ENCODE measurements around the gene CACFD1.
A peak's percentile ranks its signal among the peaks of the same experiment; 100 is the strongest.

Gene CACFD1

DNA sequence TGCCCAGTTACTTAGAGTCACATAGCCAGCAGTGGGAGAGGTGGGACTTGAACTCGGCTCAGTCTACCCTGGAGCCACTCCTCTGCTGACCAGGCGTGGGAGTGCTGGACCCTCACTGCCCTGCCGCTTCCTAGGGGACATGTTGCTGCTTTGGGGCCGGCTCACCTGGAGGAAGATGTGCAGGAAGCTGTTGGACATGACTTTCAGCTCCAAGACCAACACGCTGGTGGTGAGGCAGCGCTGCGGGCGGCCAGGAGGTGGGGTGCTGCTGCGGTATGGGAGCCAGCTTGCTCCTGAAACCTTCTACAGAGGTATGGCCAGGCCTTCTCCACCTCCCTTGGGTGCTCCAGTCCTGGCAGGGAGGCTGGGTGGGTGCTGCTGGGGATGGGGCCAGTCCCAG is 3.4 kb upstream of the CACFD1 start:
- H2BK5ac ChIP-seq (ENCODE audit: low read depth, low read length, poor library complexity), result no peak overlapping the region
- H4K91ac ChIP-seq (ENCODE audit: low read depth, low read length), result no peak overlapping the region
- no peak overlapping the region for H2BK120ac ChIP-seq (ENCODE audit: insufficient read depth, low read length, poor library complexity)
- H3K36me3 ChIP-seq (ENCODE audit: control insufficient read depth in 1 of 2, insufficient read depth in 2 of 2, low read length in 2 of 2), result no peaks in the 10 kb centered on the region
- no peak overlapping the region for H4K12ac ChIP-seq (ENCODE audit: low read depth, low read length)
- H3K4ac ChIP-seq (ENCODE audit: low read depth, low read length), result no peak overlapping the region
- H2AK5ac ChIP-seq (ENCODE audit: low read length), result no peak overlapping the region
- no peak overlapping the region for H3K4me2 ChIP-seq (ENCODE audit: low read length)
- peaks cover 2% of the 10 kb centered on the region for H3K79me2 ChIP-seq (ENCODE audit: control insufficient read depth, insufficient read depth, low read length, poor library complexity)
- DNase-seq, result no peak
- no peaks in the 10 kb centered on the region for H3K9me3 ChIP-seq (ENCODE audit: insufficient read depth, low read depth, low read length)
- H3K18ac ChIP-seq (ENCODE audit: low read length), result no peak overlapping the region
- H2AFZ ChIP-seq (ENCODE audit: insufficient read depth, low read length, poor library complexity), result no peak overlapping the region
- H3K4me3 ChIP-seq (ENCODE audit: low read depth, low read length), result no peak overlapping the region
- H3K27ac ChIP-seq (ENCODE audit: low read depth, low read length), result no peak overlapping the region
- H3K9ac ChIP-seq (ENCODE audit: low read length), result no peak overlapping the region
- H3K27me3 ChIP-seq (ENCODE audit: insufficient read depth, low read length), result no peaks in the 10 kb centered on the region
- no peak overlapping the region for H3K23ac ChIP-seq (ENCODE audit: low read length)
- H3K14ac ChIP-seq (ENCODE audit: low read length), result no peak overlapping the region
- peaks cover 0 to 10% of the 10 kb centered on the region in 2 experiments for H3K4me1 ChIP-seq (ENCODE audit: control insufficient read depth in 1 of 2, insufficient read depth in 2 of 2, low read length in 2 of 2)
- no peak overlapping the region for H2BK12ac ChIP-seq (ENCODE audit: low read length)
- no peak overlapping the region for H4K8ac ChIP-seq (ENCODE audit: low read depth, low read length)
- H3K79me1 ChIP-seq (ENCODE audit: low read length), result peaks cover 5% of the 10 kb centered on the region
- no CpG with 5 or more reads among the region's 9 CpGs for WGBS (ENCODE audit: extremely low coverage, insufficient coverage, insufficient read length)

DNA sequence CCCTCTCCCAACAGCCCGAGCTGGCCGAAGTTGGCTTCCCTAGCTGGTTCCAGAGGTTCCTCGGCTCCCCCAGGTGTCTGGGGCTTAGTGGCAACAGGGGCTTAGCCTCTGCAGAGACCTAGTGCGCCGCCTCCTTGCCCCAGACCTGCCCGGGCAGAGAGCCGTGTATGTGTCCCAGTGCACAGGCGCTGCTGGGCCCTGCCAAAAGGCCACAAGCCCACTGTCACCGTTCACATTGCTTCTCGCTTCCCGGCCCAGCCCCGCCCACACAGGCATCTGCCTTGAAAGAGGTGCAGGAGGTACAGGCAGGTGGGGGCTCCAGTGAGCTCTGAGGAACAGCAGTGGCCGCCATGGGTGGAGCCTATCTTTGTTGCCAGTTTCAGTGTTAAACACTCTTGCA is 2.5 kb upstream of the CACFD1 start:
- H3K27me3 ChIP-seq (ENCODE audit: insufficient read depth, low read length), result no peaks in the 10 kb centered on the region
- no peak for DNase-seq
- no peak overlapping the region for H3K4ac ChIP-seq (ENCODE audit: low read depth, low read length)
- no peak overlapping the region for H4K12ac ChIP-seq (ENCODE audit: low read depth, low read length)
- H2AFZ ChIP-seq (ENCODE audit: insufficient read depth, low read length, poor library complexity), result no peak overlapping the region
- H3K4me2 ChIP-seq (ENCODE audit: low read length), result no peak overlapping the region
- H3K27ac ChIP-seq (ENCODE audit: low read depth, low read length), result no peak overlapping the region
- no peak overlapping the region for H2BK5ac ChIP-seq (ENCODE audit: low read depth, low read length, poor library complexity)
- peaks cover 5 to 10% of the 10 kb centered on the region in 2 experiments for H3K4me1 ChIP-seq (ENCODE audit: control insufficient read depth in 1 of 2, insufficient read depth in 2 of 2, low read length in 2 of 2)
- no peak overlapping the region for H2BK12ac ChIP-seq (ENCODE audit: low read length)
- no peak overlapping the region for H2AK5ac ChIP-seq (ENCODE audit: low read length)
- H3K9me3 ChIP-seq (ENCODE audit: insufficient read depth, low read depth, low read length), result no peaks in the 10 kb centered on the region
- no peak overlapping the region for H3K4me3 ChIP-seq (ENCODE audit: low read depth, low read length)
- H3K23ac ChIP-seq (ENCODE audit: low read length), result no peak overlapping the region
- no peak overlapping the region for H3K14ac ChIP-seq (ENCODE audit: low read length)
- H3K9ac ChIP-seq (ENCODE audit: low read length), result no peak overlapping the region
- WGBS (ENCODE audit: extremely low coverage, insufficient coverage, insufficient read length), result no CpG with 5 or more reads among the region's 13 CpGs
- no peaks in the 10 kb centered on the region for H3K36me3 ChIP-seq (ENCODE audit: control insufficient read depth in 1 of 2, insufficient read depth in 2 of 2, low read length in 2 of 2)
- peaks cover 2% of the 10 kb centered on the region for H3K79me2 ChIP-seq (ENCODE audit: control insufficient read depth, insufficient read depth, low read length, poor library complexity)
- no peak overlapping the region for H4K8ac ChIP-seq (ENCODE audit: low read depth, low read length)
- no peak overlapping the region for H4K91ac ChIP-seq (ENCODE audit: low read depth, low read length)
- no peak overlapping the region for H2BK120ac ChIP-seq (ENCODE audit: insufficient read depth, low read length, poor library complexity)
- no peak overlapping the region for H3K18ac ChIP-seq (ENCODE audit: low read length)
- peaks cover 5% of the 10 kb centered on the region for H3K79me1 ChIP-seq (ENCODE audit: low read length)

DNA sequence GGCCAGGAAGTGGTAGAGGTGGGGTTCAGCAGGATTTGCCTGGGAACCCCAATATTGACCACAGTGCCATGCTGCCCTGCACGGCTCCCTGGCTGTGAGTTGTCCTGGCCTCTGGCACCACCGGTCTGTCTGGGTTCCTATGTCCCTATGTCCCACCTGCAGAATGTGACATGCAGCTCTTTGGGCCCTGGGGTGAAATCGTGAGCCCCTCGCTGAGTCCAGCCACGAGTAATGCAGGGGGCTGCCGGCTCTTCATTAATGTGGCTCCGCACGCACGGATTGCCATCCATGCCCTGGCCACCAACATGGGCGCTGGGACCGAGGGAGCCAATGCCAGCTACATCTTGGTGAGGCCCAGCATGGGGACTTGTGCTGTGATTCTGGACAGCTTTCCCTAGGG is 2.0 kb upstream of the CACFD1 start:
- no peak overlapping the region for H3K27ac ChIP-seq (ENCODE audit: low read depth, low read length)
- H3K18ac ChIP-seq (ENCODE audit: low read length), result no peak overlapping the region
- H2BK5ac ChIP-seq (ENCODE audit: low read depth, low read length, poor library complexity), result no peak overlapping the region
- no peak overlapping the region for H3K4me3 ChIP-seq (ENCODE audit: low read depth, low read length)
- H3K79me2 ChIP-seq (ENCODE audit: control insufficient read depth, insufficient read depth, low read length, poor library complexity), result peaks cover 2% of the 10 kb centered on the region
- WGBS (ENCODE audit: extremely low coverage, insufficient coverage, insufficient read length), result no CpG with 5 or more reads among the region's 11 CpGs
- no peak overlapping the region for H2AFZ ChIP-seq (ENCODE audit: insufficient read depth, low read length, poor library complexity)
- peaks cover 5% of the 10 kb centered on the region for H3K79me1 ChIP-seq (ENCODE audit: low read length)
- H4K91ac ChIP-seq (ENCODE audit: low read depth, low read length), result no peak overlapping the region
- H3K4me2 ChIP-seq (ENCODE audit: low read length), result no peak overlapping the region
- no peak overlapping the region for H2BK120ac ChIP-seq (ENCODE audit: insufficient read depth, low read length, poor library complexity)
- no peak overlapping the region for H3K4ac ChIP-seq (ENCODE audit: low read depth, low read length)
- H3K14ac ChIP-seq (ENCODE audit: low read length), result no peak overlapping the region
- no peak overlapping the region for H3K9ac ChIP-seq (ENCODE audit: low read length)
- H3K4me1 ChIP-seq (ENCODE audit: control insufficient read depth in 1 of 2, insufficient read depth in 2 of 2, low read length in 2 of 2), result peaks cover 5 to 10% of the 10 kb centered on the region in 2 experiments
- no peak overlapping the region for H3K23ac ChIP-seq (ENCODE audit: low read length)
- no peak overlapping the region for H2BK12ac ChIP-seq (ENCODE audit: low read length)
- H3K9me3 ChIP-seq (ENCODE audit: insufficient read depth, low read depth, low read length), result no peaks in the 10 kb centered on the region
- DNase-seq, result no peak
- H4K8ac ChIP-seq (ENCODE audit: low read depth, low read length), result no peak overlapping the region
- no peaks in the 10 kb centered on the region for H3K27me3 ChIP-seq (ENCODE audit: insufficient read depth, low read length)
- no peak overlapping the region for H2AK5ac ChIP-seq (ENCODE audit: low read length)
- no peak overlapping the region for H4K12ac ChIP-seq (ENCODE audit: low read depth, low read length)
- H3K36me3 ChIP-seq (ENCODE audit: control insufficient read depth in 1 of 2, insufficient read depth in 2 of 2, low read length in 2 of 2), result no peaks in the 10 kb centered on the region

DNA sequence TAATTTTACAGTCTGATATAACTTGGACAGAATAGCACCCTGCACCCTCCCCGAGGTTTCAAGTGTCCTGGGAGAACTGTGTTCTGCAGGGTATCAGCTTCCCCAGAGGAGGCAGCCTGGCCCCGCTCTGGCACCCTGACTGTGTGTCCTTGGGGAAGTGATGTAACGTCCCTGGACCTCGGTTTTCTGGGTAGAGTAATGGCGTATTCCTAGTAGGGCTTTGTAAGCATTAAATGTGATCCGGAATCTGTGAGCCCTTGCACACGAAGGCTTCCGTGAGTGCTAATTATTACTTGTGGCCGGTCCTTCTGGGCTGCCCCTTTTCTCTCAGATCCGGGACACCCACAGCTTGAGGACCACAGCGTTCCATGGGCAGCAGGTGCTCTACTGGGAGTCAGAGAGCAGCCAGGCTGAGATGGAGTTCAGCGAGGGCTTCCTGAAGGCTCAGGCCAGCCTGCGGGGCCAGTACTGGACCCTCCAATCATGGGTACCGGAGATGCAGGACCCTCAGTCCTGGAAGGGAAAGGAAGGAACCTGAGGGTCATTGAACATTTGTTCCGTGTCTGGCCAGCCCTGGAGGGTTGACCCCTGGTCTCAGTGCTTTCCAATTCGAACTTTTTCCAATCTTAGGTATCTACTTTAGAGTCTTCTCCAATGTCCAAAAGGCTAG is 1.0 kb upstream of the CACFD1 start:
- WGBS (ENCODE audit: extremely low coverage, insufficient coverage, insufficient read length), result no CpG with 5 or more reads among the region's 16 CpGs
- H3K4ac ChIP-seq (ENCODE audit: low read depth, low read length), result no peak overlapping the region
- DNase-seq, result no peak

More for the DNA sequence above, 1.0 kb upstream of the CACFD1 start:
- no peak overlapping the region for H2AFZ ChIP-seq (ENCODE audit: insufficient read depth, low read length, poor library complexity)
- peaks cover 5% of the 10 kb centered on the region for H3K79me1 ChIP-seq (ENCODE audit: low read length)
- H2AK5ac ChIP-seq (ENCODE audit: low read length), result no peak overlapping the region
- H3K14ac ChIP-seq (ENCODE audit: low read length), result no peak overlapping the region
- H2BK120ac ChIP-seq (ENCODE audit: insufficient read depth, low read length, poor library complexity), result no peak overlapping the region
- no peak overlapping the region for H3K18ac ChIP-seq (ENCODE audit: low read length)
- no peaks in the 10 kb centered on the region for H3K27me3 ChIP-seq (ENCODE audit: insufficient read depth, low read length)
- H4K8ac ChIP-seq (ENCODE audit: low read depth, low read length), result no peak overlapping the region
- no peak overlapping the region for H4K91ac ChIP-seq (ENCODE audit: low read depth, low read length)
- H3K4me3 ChIP-seq (ENCODE audit: low read depth, low read length), result peak overlapping the region; percentile 31
- no peaks in the 10 kb centered on the region for H3K9me3 ChIP-seq (ENCODE audit: insufficient read depth, low read depth, low read length)
- no peak overlapping the region for H3K27ac ChIP-seq (ENCODE audit: low read depth, low read length)
- no peaks in the 10 kb centered on the region for H3K36me3 ChIP-seq (ENCODE audit: control insufficient read depth in 1 of 2, insufficient read depth in 2 of 2, low read length in 2 of 2)
- no peak overlapping the region for H3K23ac ChIP-seq (ENCODE audit: low read length)
- H2BK5ac ChIP-seq (ENCODE audit: low read depth, low read length, poor library complexity), result no peak overlapping the region
- peaks cover 2% of the 10 kb centered on the region for H3K79me2 ChIP-seq (ENCODE audit: control insufficient read depth, insufficient read depth, low read length, poor library complexity)
- no peak overlapping the region for H2BK12ac ChIP-seq (ENCODE audit: low read length)
- H3K4me2 ChIP-seq (ENCODE audit: low read length), result peak overlapping the region; percentile 63
- peak overlapping the region; percentile 12 for H4K12ac ChIP-seq (ENCODE audit: low read depth, low read length)
- no peak overlapping the region for H3K9ac ChIP-seq (ENCODE audit: low read length)
- peaks cover 5 to 10% of the 10 kb centered on the region in 2 experiments for H3K4me1 ChIP-seq (ENCODE audit: control insufficient read depth in 1 of 2, insufficient read depth in 2 of 2, low read length in 2 of 2)
